K562 (cell line): ENCODE results near the gene DRICH1. TPM values are rescaled to one million over a fixed set of nuclear protein-coding genes. Genes with fewer than 3 reads are reported as not detected.

Experiments
- ATAC-seq: fragments of 200-7000 bp; cut with Tn5 transposase; 3 replicates; pipeline ENCODE4 v1.9.1; 2020; ENCODE audit warnings: moderate library complexity
- BruUV-seq: library from RNA; stranded (reverse); fragments of 400-500 nt; replicated peaks from 2 replicates; lab custom pipeline; 2021; lab: Mats Ljungman, UMichigan
- CTCF ChIA-PET: fragments of 300-600 bp; formaldehyde crosslinking; extraction: SDS; loops from one replicate; lab custom pipeline; 2021; ENCODE audit warnings: low intra/inter-chr PET ratio; lab: Yijun Ruan, JAX
- POLR2A ChIA-PET: fragments of 300-600, 350-650 bp; sonication (Branson Sonifier 250); formaldehyde crosslinking; extraction: SDS; loops from one replicate; lab custom pipeline; 2021; ENCODE audit warnings: antibody characterized with exemption, inconsistent platforms; lab: Yijun Ruan, JAX
- DNase-seq, 4 experiments: peaks; one replicate each; pipeline versions ENCODE4 v3.0.0 to v3.0.0-alpha.2; 2011 to 2018; ENCODE audit warnings: low spot score in 3 of 4, mixed read lengths in 3 of 4; ENCODE audit errors: extremely low read depth in 1 of 4
- FAIRE-seq: peaks from 2 replicates; lab custom pipeline; 2011; peaks lifted over from hg19 to GRCh38; lab: Jason Lieb, UNC
- H2AFZ ChIP-seq: 2 replicates; pipeline ENCODE4 v1.6.0; 2011; ENCODE audit warnings: low read depth, low read length, control low read depth, inconsistent platforms
- H3K27ac ChIP-seq: fragments of 200-600 bp; 3 replicates; pipeline ENCODE4 v1.8.0; 2011; ENCODE audit warnings: low read depth, mild to moderate bottlenecking, control low read depth, inconsistent platforms, low read length, moderate library complexity, mixed read lengths; ENCODE audit errors: extremely low read depth
- H3K27me3 ChIP-seq, 2 experiments: fragments of 300-600 bp in 1 of 2; 2 replicates in 1 of 2; 3 replicates in 1 of 2; pipeline versions ENCODE4 v1.6.0 to v1.8.0; 2011; ENCODE audit warnings: inconsistent platforms in 2 of 2, low read length in 2 of 2, mild to moderate bottlenecking in 1 of 2, mixed read lengths in 1 of 2, moderate library complexity in 1 of 2; ENCODE audit not compliant: control insufficient read depth in 2 of 2, insufficient read depth in 2 of 2
- H3K36me3 ChIP-seq: fragments of 300-600 bp; 3 replicates; pipeline ENCODE4 v1.8.0; 2011; ENCODE audit warnings: mild to moderate bottlenecking, low read length, inconsistent platforms; ENCODE audit not compliant: control insufficient read depth, insufficient read depth
- H3K4me1 ChIP-seq, 2 experiments: fragments of 200-600 bp in 1 of 2; replicated peaks in 1 of 2; 2 replicates in 1 of 2; 3 replicates in 1 of 2; pipeline versions ENCODE4 v1.5.1 to v1.8.0; 2011; ENCODE audit warnings: inconsistent platforms in 2 of 2, low read length in 2 of 2, mild to moderate bottlenecking in 1 of 2, mixed read lengths in 1 of 2, moderate library complexity in 1 of 2; ENCODE audit not compliant: control insufficient read depth in 2 of 2, insufficient read depth in 2 of 2
- H3K4me2 ChIP-seq: 2 replicates; pipeline ENCODE4 v1.6.1; 2011; ENCODE audit warnings: low read length, control low read depth, inconsistent platforms, mixed read lengths; ENCODE audit not compliant: insufficient read depth
- H3K4me3 ChIP-seq: fragments of 200-600 bp; sonication (generic), shearing (Covaris generic); 2 replicates; pipeline ENCODE4 v1.5.1; 2016; ENCODE audit warnings: control low read depth, inconsistent platforms
- H3K79me2 ChIP-seq: fragments of 200-600 bp; 3 replicates; pipeline ENCODE4 v1.8.0; 2011; ENCODE audit warnings: low read length, inconsistent platforms; ENCODE audit not compliant: control insufficient read depth, insufficient read depth
- H3K9ac ChIP-seq, 2 experiments: 2 replicates each; pipeline versions ENCODE4 v1.6.0 to v1.6.1; 2011; ENCODE audit warnings: low read depth in 2 of 2, low read length in 2 of 2, control low read depth in 1 of 2, inconsistent platforms in 1 of 2, mild to moderate bottlenecking in 1 of 2, mixed read lengths in 1 of 2; ENCODE audit not compliant: insufficient read depth in 1 of 2
- H3K9me1 ChIP-seq: one replicate; pipeline ENCODE4 v1.6.0; 2011; ENCODE audit warnings: inconsistent platforms, mild to moderate bottlenecking, low read length, moderate library complexity; ENCODE audit not compliant: control insufficient read depth, insufficient read depth
- H3K9me3 ChIP-seq: replicated peaks from 2 replicates; pipeline ENCODE4 v1.5.1; 2011; ENCODE audit warnings: low read depth, low read length, inconsistent platforms; ENCODE audit not compliant: control insufficient read depth, insufficient read depth
- H4K20me1 ChIP-seq: replicated peaks from 2 replicates; pipeline ENCODE4 v1.6.1; 2011; ENCODE audit warnings: low read length, inconsistent platforms, mixed read lengths; ENCODE audit not compliant: control insufficient read depth, insufficient read depth
- NR2C1 ChIP-seq, 2 experiments: fragments of 450-650 bp; IDR thresholded peaks; 2 replicates each; pipeline ENCODE4 v1.6.1; 2017; ENCODE audit warnings: mild to moderate bottlenecking in 2 of 2, antibody characterized with exemption in 1 of 2, inconsistent platforms in 1 of 2, missing compliant biosample characterization in 1 of 2, missing genetic modification characterization in 1 of 2
- NR2C2 ChIP-seq, 2 experiments: fragments of 200-800 bp in 1 of 2; sonication (Bioruptor generic) in 1 of 2; sonication (generic) in 1 of 2; formaldehyde crosslinking in 1 of 2; IDR thresholded peaks; 2 replicates each; pipeline versions ENCODE4 v1.6.1 to v1.8.0; 2016 to 2022; ENCODE audit warnings: mild to moderate bottlenecking in 1 of 2, missing compliant biosample characterization in 1 of 2, missing genetic modification characterization in 1 of 2, missing genetic modification reagents in 1 of 2
- ZFPM2 ChIP-seq: fragments of 250-450 bp; sonication (Bioruptor Pico); IDR thresholded peaks from 2 replicates; pipeline ENCODE4 v1.5.1; 2022; ENCODE audit warnings: mild to moderate bottlenecking
- ZNF668 ChIP-seq: fragments of 250-450 bp; sonication (Bioruptor Pico); IDR thresholded peaks from 2 replicates; pipeline ENCODE4 v1.8.0; 2022; ENCODE audit warnings: mild to moderate bottlenecking, inconsistent platforms
- ZNF717 ChIP-seq: fragments of 250-450 bp; sonication (Bioruptor Pico); IDR thresholded peaks from 2 replicates; pipeline ENCODE4 v1.5.0; 2021
- ZNF780A ChIP-seq: fragments of 250-450 bp; sonication (Bioruptor Pico); IDR thresholded peaks from 2 replicates; pipeline ENCODE4 v1.5.0; 2021; ENCODE audit warnings: mild to moderate bottlenecking
- WGBS: fragments of 100-300 bp; shearing (Covaris generic); methylation state at CpG from one replicate; pipeline ENCODE4 v1.1.6; 2016; ENCODE audit warnings: low coverage, mixed read lengths; ENCODE audit not compliant: insufficient coverage; ENCODE audit errors: missing lambda C conversion rate; 5-methylcytosine and 5-hydroxymethylcytosine counted together
- in situ Hi-C: fragments of 300-500 bp; cut with MboI; formaldehyde crosslinking; loops from 4 replicates; pipeline ENCODE4 v1.15.0; 2018; ENCODE audit warnings: inconsistent platforms, mixed read lengths
- intact Hi-C: fragments of 100-400 bp; cut with micrococcal nuclease; formaldehyde crosslinking; loops from 2 replicates; pipeline ENCODE4 v1.14.2; 2022
- polyA plus RNA-seq, 8 experiments: library from polyadenylated mRNA; depleted of rRNA in 4 of 8; stranded (reverse) in 5 of 8; unstranded in 3 of 8; fragments of >200 nt; fragmentation: Nextera tagmentation in 2 of 8; fragmentation: Illumina TruSeq in 1 of 8; extraction: Ambion mirVana in 2 of 8; extraction: Trizol in 1 of 8; gene quantifications; 2 replicates each; pipeline versions ENCODE4 v1.2.1 to v1.2.3, GENCODE V29; 2011 to 2014; ENCODE audit warnings: inconsistent platforms in 1 of 8, missing spikeins in 1 of 8
- total RNA-seq, 7 experiments: library from RNA; depleted of rRNA in 6 of 7; stranded (reverse); fragments of >200 nt in 6 of 7; fragmentation: Illumina TruSeq in 2 of 7; extraction: Trizol in 2 of 7; gene quantifications; 2 replicates each; pipeline versions ENCODE4 v1.2.1 to v1.2.3, GENCODE V29; 2011 to 2021; ENCODE audit warnings: low replicate concordance in 1 of 7
- TF ChIP-seq, protein P1 (sequence below): sonication (generic); IDR thresholded peaks from 2 replicates; pipeline ENCODE4 v1.6.1; 2016

DRICH1 gene
- total and polyA plus RNA-seq, 9 of the 15 experiments (the other 6 are each of a cell fraction or from before 2014, with no cell fraction given): 0.07 to 0.36 (median 0.14) TPM; not detected in 2

DNA sequence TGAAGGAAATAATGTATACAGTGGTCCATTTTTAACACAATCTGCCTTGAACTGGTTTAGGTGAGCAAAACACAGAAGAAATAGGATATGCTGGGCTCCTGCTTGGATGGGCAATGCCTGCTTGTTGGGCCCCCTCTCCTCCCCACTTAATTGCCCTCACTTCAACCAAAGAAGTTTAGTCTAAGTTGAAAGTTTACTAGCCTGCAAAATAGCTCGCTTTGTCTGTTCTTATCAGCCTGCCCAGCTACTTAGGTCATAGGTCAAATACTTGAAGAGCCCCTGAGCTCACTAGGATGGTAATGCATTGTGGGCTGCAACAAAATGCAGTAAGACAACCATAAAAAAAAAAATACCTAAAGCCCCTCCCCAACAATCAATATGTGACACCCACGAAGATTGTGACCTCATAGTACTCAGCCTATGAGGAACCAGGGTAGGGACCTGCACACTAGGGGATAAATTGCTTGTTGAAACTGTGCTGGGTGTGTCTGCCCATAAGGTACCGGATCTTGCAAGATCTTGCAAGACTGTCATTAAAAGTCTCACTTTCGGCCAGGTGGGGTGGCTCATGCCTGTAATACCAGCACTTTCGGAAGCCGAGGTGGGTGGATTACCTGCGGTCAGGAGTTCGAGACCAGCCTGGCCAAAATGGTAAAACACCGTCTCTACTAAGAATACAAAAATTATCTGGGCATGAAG lies 10.9 kb downstream of the DRICH1 start:
- ATAC-seq: no peak
- H3K9me3 ChIP-seq: no peaks in the 10 kb centered on the region
- H4K20me1 ChIP-seq: no peaks in the 10 kb centered on the region
- no TSS peak for BruUV-seq
- no peaks in the 10 kb centered on the region for H3K27me3 ChIP-seq
- in situ Hi-C loops (loop anchor here (10.0 kb wide), 1 partner anchor 224 kb away; no protein-coding TSS in a partner anchor), intact Hi-C loops (loop anchor here (10.0 kb wide), 1 partner anchor 144 kb away; the partner anchor contains the start of genes C22orf15 and CHCHD10)
- 11% methylated on average over 3 of the region's 9 CpGs for WGBS
- no peaks in the 10 kb centered on the region for H3K9me1 ChIP-seq
- H3K27ac ChIP-seq: no peak overlapping the region
- no peaks in the 10 kb centered on the region for H3K36me3 ChIP-seq
- TF ChIP-seq ZNF668 (no peak), ZNF717 (CRISPR knock-in tag) (no peak), NR2C2 (CRISPR knock-in tag; IDR thresholded peaks at IDR 0.05) (no peak), NR2C2 (tag; IDR thresholded peaks at IDR 0.05) (peak; percentile 32; the same call in 1 of the 2 replicates), ZFPM2 (no peak), NR2C1 (IDR thresholded peaks at IDR 0.05) (peak; percentile 14; the same call in 1 of the 2 replicates), NR2C1 (tag; IDR thresholded peaks at IDR 0.05) (peak; percentile 40; the same call in 1 of the 2 replicates), ZNF780A (CRISPR knock-in tag) (no peak)
- TF ChIP-seq, protein P1, sequence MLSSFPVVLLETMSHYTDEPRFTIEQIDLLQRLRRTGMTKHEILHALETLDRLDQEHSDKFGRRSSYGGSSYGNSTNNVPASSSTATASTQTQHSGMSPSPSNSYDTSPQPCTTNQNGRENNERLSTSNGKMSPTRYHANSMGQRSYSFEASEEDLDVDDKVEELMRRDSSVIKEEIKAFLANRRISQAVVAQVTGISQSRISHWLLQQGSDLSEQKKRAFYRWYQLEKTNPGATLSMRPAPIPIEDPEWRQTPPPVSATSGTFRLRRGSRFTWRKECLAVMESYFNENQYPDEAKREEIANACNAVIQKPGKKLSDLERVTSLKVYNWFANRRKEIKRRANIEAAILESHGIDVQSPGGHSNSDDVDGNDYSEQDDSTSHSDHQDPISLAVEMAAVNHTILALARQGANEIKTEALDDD: 0 out of 2 replicates have a peak, but pooled peaks have one; percentile 38
- H2AFZ ChIP-seq: no peak overlapping the region
- H3K4me2 ChIP-seq: no peak overlapping the region
- peak; percentile 35 for FAIRE-seq
- H3K4me3 ChIP-seq: no peak overlapping the region
- no peaks in the 10 kb centered on the region for H3K79me2 ChIP-seq
- no peaks in the 10 kb centered on the region; a peak in 2 of 5 replicates for H3K4me1 ChIP-seq
- POLR2A ChIA-PET: no interaction called here
- DNase-seq: no peak
- H3K9ac ChIP-seq: no peak overlapping the region
- CTCF ChIA-PET: no interaction called here
